Measurements from ENCODE around the gene C1orf21.
A peak's percentile ranks its signal among the peaks of the same experiment; 100 is the strongest.

The C1orf21 gene

DNA sequence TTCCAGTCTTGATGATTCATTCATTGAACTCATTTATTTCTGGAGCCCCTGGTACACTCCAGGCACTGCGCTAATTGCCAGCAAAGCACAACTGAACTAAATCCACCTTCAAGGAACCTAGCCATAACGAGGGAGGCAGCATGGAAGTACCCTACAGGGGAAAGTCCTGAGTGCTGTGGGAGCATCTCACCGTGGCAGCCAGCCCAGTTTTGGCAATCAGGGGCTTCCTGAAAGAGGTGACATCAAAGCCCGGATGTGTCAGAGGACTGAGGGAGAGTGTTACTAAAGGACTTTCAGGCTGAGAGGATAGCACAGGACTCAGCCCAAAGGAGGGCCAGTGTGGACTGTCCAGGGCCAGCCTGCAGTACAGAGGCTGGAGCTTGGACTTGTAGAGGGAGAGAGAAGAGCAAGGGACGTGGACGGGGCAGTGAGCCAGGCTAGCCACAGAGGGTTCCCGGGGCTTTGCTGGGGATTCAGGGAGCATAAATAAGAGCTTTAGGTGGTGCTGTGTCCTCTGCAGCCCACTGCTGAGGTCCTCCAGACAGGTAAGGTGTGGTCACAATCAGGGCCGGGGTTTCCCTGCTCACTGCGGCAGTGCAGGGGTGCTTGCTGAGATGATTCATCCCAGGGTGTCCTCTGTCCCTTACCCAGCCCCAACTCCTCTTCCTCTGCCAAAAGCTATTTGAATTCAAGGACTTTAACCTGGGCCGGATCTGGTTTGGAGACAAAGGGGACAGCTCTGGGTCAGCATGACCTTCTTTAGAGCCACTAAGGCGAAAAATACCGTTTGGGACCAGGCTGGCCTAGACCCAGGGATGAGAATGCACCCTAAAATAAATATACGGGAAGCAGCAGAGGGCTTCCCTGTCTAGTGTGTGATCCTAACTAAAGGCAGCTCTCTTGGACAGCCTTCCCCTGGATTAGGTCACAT, 239.5 kb downstream of the C1orf21 start:
- peak; percentile 16 for DNase-seq (ENCODE audit: low read depth)

DNA sequence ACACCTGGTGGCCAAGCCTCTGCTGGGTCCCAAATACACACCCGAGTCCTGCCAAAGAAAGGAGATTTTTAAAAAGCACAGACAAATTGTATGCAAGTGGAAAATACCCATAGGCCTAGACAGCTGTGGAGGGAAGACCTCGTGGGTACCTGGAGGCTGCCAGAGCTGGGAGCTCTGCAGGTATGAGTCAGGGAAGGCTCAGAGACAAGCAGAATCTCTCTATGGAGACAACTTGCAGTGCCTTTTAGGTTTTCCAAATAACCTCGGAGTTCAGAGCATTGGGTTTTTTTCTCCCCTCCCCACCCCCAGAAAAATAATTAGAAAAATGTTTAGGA, 240.1 kb downstream of the C1orf21 start:
- no peak for DNase-seq (ENCODE audit: low read depth)

DNA sequence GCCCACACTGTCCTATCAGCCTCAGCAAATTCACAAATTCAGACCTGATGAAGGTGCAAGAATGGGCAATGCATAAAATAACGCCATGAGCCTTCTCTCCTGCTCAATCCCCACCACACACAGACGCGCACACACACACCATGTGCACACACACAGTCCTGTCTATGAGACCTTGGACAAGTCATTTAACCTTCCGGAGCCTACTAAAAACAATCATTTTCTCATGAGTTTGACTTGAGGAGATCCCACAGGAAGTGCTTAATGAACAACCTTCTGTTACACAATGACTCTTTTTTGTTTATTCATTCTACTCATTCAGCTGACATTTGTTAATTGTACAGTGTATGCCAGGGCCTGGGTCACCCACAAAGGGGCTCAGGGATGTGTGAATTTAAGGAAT, 242.4 kb downstream of the C1orf21 start:
- DNase-seq (ENCODE audit: low read depth) = peak; percentile 22

DNA sequence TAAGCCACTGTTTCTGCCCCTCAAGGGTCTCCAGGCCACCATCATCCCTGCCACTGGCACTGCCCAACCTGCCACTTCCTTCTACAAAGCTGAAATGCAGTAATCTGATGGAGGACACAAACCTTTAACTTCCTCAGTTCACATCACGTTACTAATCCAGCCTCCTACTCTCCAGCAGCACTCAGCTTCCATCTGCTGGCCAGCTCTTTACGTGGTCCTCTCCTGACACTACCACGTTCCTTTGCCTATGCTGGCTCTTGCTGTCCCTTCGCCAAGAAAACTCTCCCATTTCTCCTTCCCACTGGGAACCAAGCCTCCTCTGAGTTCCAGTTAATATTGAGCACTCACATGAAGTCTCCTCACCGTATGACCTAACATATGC, 243.8 kb downstream of the C1orf21 start:
- peak; percentile 15 for DNase-seq (ENCODE audit: low read depth)

DNA sequence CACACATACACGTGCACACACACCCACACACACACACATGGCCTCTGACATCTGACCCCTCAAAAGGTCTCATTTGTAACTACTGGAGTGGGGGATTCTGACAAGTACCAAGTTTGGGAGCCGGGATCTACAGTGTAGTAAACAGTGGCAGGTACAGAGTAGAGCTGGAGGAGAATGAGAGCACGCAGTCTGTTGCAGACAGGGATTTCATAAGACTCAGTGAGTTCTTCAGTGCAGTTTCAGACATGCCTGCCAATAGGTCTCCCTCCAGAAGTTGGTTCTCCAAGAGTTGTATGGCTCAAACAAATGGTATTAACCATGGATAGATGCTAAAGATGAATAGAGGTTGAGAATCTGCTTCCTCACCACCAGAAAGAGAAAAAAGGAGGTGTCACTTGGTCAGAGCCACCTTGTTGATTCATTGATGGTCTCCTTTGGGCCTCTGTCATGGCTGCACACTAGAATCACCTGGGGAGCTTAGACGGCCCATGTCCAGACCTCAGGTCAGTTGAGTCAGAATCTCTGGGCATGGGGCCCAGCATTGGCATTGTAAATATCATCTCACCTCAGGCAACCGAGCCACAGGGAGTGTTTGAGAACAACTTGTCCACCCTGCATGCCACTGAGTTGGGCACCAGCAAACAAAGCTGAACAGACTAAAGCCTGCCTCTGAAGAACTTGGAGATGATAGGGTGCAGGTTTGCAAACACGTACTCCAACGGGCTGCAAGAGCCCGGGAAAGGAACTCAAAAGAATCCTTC, 245.8 kb downstream of the C1orf21 start:
- no peak for DNase-seq (ENCODE audit: low read depth)

DNA sequence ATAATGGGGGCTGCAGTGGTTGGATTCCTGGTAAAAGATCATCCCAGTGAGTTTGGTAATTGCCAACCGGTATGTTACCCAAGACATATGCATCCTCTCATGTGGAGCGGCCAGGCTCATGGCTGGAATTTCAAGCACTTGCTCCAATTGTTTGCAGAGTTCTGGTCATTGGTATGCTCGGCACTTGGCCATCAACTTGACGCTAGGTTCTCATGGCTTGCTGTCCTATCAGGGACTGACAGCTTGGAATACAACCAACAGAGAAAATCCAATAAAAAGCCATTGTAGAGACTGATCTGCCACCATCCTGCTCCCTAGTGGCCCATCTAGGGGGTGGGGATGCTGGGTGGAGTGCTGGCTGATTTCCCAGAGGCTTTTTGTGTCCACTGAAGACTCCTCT, 247.0 kb downstream of the C1orf21 start:
- no peak for DNase-seq (ENCODE audit: low read depth)

DNA sequence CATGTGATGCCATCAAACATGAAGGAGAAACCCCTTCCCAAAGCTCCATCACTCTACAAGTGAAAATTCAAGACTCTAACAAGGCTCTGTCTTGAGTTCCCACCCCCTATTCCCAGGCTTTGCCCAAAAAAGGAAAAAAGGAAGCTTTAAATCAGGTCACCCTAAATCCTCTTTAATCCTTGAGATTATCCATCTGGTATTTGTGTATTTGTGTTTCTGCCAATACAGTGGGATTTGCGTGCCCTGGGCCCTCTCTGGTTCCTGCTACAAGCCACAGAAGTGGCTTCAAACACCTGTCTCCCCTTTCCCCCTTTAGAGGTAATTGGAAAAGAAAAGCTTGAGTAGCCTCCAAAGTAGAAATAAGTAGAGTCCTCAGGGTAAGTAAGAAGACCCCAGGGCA, 247.5 kb downstream of the C1orf21 start:
- DNase-seq (ENCODE audit: low read depth) = no peak

DNA sequence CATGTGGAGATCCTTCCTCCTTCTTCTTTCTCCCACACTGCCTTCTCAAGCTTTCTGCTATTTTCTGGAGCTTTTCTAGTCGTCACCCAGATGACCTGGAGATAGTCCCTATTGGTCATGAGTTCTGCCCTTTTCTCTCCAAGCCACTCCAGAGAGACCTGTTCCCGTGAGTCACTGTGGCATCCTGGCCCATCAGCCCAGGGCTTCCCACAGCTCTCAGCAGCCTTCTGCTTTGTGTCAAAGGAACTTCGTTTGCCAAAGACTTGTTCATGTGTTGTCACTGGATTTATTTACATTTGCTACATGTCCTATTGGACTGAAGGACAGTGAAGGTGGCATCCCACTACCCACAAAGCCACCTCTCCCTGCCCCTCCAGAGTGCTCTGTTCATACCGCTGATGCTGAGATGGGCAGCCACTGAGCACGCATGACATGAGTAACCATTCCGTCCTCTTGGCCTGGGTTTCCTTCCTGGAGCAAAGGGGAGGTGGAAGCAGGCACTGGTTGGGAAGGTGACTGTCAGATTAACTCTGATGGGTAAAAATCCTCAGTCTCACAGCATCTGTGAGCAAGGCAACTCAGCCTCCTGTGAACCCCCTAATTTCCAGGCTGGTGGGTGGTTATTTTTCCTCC, 248.6 kb downstream of the C1orf21 start:
- peak; percentile 38 for DNase-seq (ENCODE audit: low read depth)

DNA sequence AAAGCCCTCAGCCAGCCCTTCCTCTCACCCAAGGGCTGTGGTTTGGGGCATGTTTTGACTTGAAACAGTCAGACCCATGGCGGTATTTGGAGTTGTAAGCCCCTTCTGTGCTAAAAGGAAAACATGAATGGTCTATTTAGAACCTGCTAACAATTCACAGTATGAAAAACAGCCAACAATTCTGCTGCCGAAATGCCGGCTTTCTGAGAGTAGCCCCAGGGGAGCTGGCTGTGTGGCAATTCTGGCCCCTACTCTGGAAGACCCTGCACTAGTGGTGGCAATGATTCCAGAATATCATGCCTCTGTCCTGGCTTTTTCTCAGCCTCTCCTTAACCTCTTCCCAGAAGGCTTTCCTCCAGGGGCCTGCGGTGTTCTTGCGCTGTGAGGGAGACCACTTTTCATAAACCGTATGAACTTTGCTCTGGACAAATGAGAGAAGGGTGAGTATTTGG, 249.2 kb downstream of the C1orf21 start:
- no peak for DNase-seq (ENCODE audit: low read depth)

DNA sequence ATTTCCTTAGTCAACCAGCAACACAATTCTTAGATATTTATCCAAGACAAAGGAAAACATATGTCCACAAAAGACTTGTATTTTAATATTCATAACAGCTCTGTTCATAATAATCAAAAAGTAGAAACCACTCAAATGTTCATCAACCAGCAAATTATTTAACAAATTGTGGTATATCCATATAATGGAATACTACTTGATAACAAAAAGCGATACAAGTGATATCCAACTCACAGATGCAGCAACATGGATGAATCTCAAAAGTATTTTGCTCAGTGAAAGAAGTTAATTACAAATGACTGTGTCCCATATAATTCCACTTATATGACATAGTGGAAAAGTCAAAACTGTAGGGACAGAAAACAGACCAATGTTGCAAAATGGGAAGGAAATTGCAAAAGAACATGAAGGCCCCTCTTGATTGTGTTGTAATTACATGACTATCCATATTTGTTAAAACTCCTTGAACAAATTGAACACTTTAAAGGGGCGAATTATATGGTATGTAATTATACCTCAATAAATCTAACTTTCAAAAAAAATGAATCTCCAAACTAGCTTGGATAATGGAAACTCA, 250.9 kb downstream of the C1orf21 start:
- no peak for DNase-seq (ENCODE audit: low read depth)

DNA sequence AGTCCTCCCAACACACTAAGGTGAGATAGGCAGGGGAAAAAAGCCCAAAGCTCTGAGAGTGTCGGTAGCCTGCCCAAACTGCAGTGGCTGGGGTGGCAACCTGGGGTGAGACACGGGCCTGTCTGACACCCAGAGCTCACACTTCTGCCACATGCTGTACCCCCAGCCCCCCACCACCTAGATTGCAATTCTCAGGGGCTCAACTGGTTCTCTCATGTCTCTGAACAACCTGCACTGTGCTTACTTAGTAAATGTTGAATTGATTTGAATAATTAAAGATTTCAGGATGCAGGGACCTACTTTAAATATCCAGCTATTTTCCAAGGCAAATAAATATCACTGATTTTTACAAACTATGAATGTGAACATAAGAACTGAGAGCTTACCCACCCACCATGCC, 252.4 kb downstream of the C1orf21 start:
- no peak for DNase-seq (ENCODE audit: low read depth)

DNA sequence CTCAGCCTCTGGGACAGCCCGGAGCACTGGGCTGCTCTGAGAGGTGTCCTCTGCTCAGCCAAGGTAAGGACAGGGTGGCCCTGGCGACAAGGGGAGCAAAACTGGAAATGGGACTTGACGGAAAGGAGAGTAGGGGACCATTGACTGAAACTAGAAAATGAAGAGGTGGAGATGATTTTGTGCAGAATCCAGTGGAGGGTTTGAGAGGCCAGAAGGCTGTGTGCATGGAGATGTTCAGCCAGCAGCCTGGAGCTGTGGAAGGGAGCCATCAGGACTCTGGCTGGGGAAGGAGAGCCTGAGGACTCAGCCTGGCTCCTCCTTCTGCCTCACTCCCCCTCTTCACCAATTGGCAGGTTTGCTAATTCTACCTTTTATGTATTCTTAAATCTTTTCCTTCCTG, 253.7 kb downstream of the C1orf21 start:
- no peak for DNase-seq (ENCODE audit: low read depth)

DNA sequence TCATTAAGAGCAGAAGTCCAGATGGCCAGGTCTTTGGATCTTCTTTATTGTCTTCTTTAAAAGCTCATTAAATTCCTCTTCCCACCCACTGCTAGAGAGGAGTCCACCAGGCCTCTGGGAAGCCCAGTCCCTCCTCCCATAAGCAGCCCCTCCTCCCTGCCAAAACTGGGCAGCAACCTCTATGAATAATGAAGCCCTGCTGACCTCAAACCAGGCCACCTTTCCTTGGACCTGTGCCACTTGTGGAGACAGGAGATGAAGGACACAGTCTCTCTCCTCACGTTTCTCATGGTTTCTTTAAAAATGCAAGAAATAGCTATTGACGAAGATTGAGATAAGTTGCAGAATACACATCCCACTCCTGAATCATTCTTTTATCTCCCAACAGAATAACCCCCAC, 255.1 kb downstream of the C1orf21 start:
- no peak for DNase-seq (ENCODE audit: low read depth)

DNA sequence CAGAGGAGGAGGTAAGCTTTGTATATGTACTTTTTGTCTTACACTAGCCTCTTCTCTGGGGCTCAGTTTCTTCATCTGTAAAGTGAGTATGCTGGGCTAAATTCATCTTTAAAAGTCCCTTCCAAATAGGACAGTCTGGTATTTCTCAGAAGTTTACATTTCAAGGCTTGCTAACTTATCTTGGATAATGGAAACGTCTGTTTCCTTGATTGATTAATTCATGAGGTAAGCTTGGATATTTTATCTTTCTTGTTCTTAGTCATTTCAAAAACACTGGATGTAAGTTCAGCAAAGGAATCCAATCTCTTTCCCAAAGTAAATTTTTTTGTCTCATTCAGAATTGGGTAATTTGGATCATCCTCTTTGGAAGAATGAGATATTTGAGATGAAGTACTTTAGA, 256.8 kb downstream of the C1orf21 start:
- no peak for DNase-seq (ENCODE audit: low read depth)

DNA sequence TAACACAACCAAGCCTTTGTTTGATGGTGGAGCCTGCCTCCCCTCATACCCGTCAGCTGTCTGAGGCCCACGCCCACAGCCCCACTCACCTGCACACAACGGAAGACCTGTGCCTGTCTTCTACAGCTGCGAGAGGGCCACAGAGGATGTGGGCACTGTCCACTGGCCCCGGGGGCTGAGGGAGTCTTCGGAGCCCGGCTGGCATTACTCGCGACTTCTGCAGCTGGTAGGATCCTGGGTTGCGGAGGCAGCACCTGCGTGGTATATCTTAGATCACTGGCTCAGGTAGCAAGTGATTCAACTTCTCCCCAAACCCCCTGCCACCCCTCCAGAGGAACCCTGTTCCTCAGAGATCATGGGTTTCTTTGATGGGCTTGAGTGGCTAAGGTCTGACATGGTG, 257.9 kb downstream of the C1orf21 start:
- no peak for DNase-seq (ENCODE audit: low read depth)

DNA sequence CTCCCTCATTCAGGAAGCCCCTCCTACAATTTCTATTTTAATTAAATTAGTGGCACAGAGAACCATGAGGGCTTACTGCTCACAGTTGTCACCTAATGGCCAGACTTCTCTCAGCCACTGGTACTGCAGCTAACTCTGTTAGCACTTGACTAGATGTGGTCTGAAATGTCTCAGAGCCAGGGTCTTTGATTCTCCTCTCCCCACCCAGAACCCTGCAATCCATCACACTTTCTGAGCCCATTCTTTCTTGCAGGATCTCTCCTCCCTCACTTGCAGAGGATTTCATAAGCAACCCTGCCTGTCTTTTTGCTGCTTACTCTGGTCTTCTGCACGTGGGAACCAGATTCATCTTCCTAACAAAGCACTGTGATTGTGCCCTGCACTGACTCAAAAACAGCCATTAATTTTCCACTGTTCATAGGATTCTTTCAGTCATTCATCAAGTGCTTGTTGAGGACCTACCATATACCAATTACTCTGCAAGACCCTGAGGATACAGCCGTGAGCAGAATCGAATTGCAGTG, 259.4 kb downstream of the C1orf21 start:
- no peak for DNase-seq (ENCODE audit: low read depth)

DNA sequence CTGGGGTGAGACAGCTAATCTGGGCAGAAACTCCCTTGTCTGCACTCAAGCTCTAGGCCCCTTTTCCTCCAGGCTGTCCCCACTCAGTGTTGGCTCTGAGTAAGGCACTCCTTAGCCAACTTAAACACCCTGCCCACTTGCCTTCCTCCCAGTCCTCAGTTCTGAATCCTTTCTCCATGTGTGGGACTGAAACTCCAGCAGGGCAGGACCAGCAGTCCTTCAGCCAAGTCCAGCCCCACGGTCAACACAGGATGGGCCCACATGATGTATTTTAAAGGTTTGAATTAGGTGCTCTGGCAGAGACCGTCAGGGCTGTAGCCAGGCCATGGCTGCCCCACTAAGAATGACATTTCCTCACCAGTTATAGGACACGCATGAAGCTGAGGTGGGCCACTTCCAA, 260.0 kb downstream of the C1orf21 start:
- no peak for DNase-seq (ENCODE audit: low read depth)

DNA sequence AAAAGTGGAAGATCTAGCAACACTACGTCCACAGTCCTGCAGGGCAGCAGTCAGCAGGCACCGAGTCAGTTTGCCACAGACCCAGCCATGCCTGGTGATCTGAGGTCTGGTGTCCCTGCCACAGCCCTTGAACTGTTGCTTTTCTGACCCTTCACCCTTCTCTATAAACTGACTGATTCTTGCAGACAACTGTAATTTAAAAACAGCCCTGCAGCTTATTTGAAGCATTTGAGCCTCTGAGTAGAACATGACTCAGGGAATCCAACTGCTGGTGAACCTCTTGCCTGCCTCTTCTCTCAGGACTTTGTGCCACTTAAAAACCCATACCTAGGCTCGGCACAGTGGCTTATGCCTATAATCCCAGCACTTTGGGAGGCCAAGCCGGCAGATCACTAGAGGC, 260.6 kb downstream of the C1orf21 start:
- peak; percentile 32 for DNase-seq (ENCODE audit: low read depth)

DNA sequence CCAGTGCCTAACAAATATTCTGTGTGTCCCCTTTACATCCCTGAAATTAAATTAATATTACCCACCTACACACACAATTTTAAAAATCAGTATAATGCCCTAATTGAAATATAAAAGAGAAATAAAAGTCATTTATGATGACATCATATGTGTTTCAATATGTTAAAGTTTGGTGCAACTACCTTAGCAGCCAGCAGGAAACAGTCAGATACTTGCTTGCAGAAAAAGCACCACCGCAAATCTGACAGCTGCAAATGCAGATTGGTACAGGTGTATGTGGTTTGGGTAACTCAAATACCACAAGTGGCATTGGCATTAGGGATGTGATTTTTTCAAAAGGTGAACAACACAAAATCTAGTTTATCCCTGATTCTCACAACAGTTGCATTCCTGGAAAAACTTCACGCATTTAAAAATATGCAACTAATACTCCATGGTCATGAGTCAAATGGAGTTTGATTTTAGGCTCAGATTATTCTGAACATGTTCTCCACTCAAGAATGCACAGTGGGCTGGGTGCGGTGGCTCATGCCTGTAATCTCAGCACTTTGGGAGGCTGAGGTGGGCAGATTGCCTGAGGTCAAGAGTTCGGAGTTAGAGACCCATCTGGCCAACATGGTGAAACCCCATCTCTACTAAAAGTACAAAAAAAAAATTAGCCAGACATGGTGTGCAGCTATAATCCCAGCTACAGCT, 261.5 kb downstream of the C1orf21 start:
- no peak for DNase-seq (ENCODE audit: low read depth)

DNA sequence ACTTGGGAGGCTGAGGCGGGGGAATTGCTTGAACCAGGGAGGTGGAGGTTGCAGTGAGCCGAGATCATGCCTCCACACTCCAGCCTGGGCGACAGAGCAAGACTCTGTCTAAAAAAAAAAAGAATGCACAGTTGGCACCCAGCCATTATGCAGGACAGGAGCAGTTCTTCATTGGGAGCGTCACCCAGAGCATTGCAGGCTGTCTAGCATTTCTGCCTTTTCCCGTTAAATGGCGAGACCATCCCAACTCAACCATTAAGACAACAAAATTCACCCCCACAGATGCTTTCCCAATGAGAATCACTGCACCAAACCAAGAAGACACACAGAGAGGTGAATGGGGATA, 262.0 kb downstream of the C1orf21 start:
- peak; percentile 10 for DNase-seq (ENCODE audit: low read depth)

DNA sequence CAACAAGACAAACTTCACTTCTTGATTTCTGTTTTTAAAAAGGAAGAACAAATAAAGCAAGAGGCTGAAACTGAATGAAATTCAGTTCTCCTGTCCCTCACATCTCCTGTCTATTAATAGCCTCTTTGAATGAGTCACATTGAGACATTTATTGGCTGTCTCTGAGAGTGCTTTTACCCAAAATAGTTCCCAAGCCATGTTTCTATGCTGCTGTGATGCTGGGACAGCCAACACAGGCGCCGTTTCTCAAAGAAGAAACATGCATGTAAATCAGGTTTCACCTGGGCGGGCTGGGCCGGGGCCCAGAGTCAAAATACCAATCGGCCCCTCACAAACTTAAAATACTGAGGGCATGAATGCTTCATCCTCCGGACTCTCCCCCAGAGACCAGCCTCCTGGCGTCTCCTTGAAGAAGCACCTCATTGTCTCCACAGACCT, 262.6 kb downstream of the C1orf21 start:
- DNase-seq (ENCODE audit: low read depth) = peak; percentile 83

All from EH (cell line).